ENCODE results near the gene CD38.

DNA sequence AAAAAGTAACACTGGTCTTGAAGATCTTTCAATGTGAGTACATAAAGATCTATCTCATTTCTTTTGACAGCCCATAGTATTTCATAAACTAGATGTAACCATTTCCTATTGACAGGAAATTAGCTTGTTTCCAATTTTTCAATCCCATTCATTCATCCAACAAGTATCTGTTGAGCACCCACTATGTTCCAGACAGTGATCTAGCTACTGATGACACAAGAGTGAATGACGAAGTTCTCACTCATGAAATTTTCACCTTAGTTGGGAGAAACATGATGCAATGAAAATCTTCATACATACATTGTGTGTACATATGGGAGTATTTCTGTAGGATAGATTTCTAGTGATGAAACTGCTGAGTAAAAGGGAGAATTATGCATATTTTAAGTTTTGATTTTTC is 1.7 kb downstream of the CD38 start:
- TF ChIP-seq POLR2A (IDR thresholded peaks at IDR 0.05), result no peak
- TF ChIP-seq, protein P1, sequence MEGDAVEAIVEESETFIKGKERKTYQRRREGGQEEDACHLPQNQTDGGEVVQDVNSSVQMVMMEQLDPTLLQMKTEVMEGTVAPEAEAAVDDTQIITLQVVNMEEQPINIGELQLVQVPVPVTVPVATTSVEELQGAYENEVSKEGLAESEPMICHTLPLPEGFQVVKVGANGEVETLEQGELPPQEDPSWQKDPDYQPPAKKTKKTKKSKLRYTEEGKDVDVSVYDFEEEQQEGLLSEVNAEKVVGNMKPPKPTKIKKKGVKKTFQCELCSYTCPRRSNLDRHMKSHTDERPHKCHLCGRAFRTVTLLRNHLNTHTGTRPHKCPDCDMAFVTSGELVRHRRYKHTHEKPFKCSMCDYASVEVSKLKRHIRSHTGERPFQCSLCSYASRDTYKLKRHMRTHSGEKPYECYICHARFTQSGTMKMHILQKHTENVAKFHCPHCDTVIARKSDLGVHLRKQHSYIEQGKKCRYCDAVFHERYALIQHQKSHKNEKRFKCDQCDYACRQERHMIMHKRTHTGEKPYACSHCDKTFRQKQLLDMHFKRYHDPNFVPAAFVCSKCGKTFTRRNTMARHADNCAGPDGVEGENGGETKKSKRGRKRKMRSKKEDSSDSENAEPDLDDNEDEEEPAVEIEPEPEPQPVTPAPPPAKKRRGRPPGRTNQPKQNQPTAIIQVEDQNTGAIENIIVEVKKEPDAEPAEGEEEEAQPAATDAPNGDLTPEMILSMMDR (IDR thresholded peaks at IDR 0.05), result no peak

Measured in body of pancreas (tissue), 4 donors.